Activated CD8-positive, alpha-beta memory T cell treated with anti-CD3 and anti-CD28 coated beads, Interleukin-2, amount 10 ng/mL, durations not matched to agents 7 days and 5 days (primary cell): ENCODE results near the gene SERINC5. TPM values are rescaled to one million over a fixed set of nuclear protein-coding genes. Genes with fewer than 3 reads are reported as not detected.
"Not testable (repeated sequence)": the region's sequence is repeated elsewhere in the genome, so short reads cannot be mapped to it uniquely, and the experiment has no call there.

Experiments used
- ATAC-seq: fragments of 150-1000 bp; cut with Tn5 transposase; one replicate; pipeline ENCODE4 v1.10.0; 2021; ENCODE audit warnings: moderate library complexity
- CTCF ChIA-PET: fragments of 350-600 bp; sonication (Branson Sonifier 250); formaldehyde crosslinking; loops from one replicate; lab custom pipeline; 2021; ENCODE audit warnings: antibody characterized with exemption; lab: Charles Lee
- DNase-seq: peaks from one replicate; pipeline ENCODE4 v3.0.0-alpha.2; 2020
- H3K27ac Mint-ChIP-seq: one replicate; pipeline ENCODE4 v1.8.0; 2021; ENCODE audit warnings: mild to moderate bottlenecking, mixed read lengths
- H3K27me3 Mint-ChIP-seq: one replicate; pipeline ENCODE4 v1.8.0; 2021; ENCODE audit warnings: mixed read lengths
- H3K36me3 Mint-ChIP-seq: one replicate; pipeline ENCODE4 v1.8.0; 2021; ENCODE audit warnings: mild to moderate bottlenecking, mixed read lengths
- H3K4me1 Mint-ChIP-seq: one replicate; pipeline ENCODE4 v1.8.0; 2021; ENCODE audit warnings: mixed read lengths
- H3K4me3 Mint-ChIP-seq: one replicate; pipeline ENCODE4 v1.8.0; 2021; ENCODE audit warnings: mild to moderate bottlenecking, moderate library complexity, mixed read lengths
- H3K9me3 Mint-ChIP-seq: one replicate; pipeline ENCODE4 v1.8.0; 2022; ENCODE audit warnings: low read depth, mixed read lengths
- total RNA-seq, 2 experiments: library from RNA; stranded (reverse); gene quantifications; one replicate each; pipeline ENCODE4 v1.2.3, GENCODE V29; 2021

SERINC5 gene
- total RNA-seq, 2 experiments from 2014 or later: 26.8 to 38.0 TPM

DNA sequence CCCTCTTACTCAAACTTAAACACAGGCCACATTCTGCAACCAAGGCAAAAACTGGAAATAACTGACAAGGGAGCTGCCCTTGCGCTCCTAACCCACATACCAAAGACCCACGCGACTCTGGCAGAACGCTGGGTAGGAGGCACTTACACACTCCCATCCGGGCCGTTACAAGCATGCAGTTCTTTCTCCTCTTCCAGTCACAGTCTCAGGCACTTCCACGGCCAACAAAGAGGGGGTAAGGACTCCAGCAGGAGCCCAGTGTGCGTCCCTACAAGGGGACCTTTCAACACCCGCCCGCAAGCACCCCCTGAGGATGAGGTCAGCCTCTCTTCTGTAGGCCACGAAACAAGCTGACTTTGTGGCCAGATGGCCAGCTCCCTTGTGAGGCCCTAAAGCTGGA, 57.4 kb downstream of the SERINC5 start:
- H3K9me3 Mint-ChIP-seq: no peaks in the 10 kb centered on the region
- no peak overlapping the region for H3K27ac Mint-ChIP-seq
- peaks cover 35% of the 10 kb centered on the region for H3K36me3 Mint-ChIP-seq
- H3K4me3 Mint-ChIP-seq: no peak overlapping the region
- DNase-seq (no peak), ATAC-seq (no peak)
- no peaks in the 10 kb centered on the region for H3K27me3 Mint-ChIP-seq
- peaks cover 34% of the 10 kb centered on the region for H3K4me1 Mint-ChIP-seq
- CTCF ChIA-PET: no interaction called here

GRCh38 chr5:80195837-80196400, 59.9 kb downstream of the SERINC5 start:
- ATAC-seq: no peak
- Mint-ChIP-seq H3K27me3 (no peaks in the 10 kb centered on the region), H3K9me3 (no peaks in the 10 kb centered on the region), H3K36me3 (peaks cover 18% of the 10 kb centered on the region), H3K4me3 (no peak overlapping the region), H3K4me1 (peaks cover 54% of the 10 kb centered on the region), H3K27ac (peak overlapping the region; percentile 27)
- CTCF ChIA-PET: interaction anchor here (1.0 to 3.0 kb wide), 4 partner anchors 9 to 112 kb away, joined by 3 to 17 read pairs (median 4); no protein-coding TSS in a partner anchor
- DNase-seq: no peak

- Mint-ChIP-seq H3K9me3 (no peaks in the 10 kb centered on the region), H3K36me3 (peaks cover 14% of the 10 kb centered on the region)
- CTCF ChIA-PET: interaction anchor here (0.9 to 4.1 kb wide), 8 partner anchors 10 to 110 kb away, joined by 3 to 31 read pairs (median 4); no protein-coding TSS in a partner anchor
Observed at GRCh38 chr5:80194468-80194867, 61.4 kb downstream of the SERINC5 start.

GRCh38 chr5:80193401-80193800, 62.4 kb downstream of the SERINC5 start:
- Mint-ChIP-seq H3K4me3 (peak overlapping the region; percentile 67), H3K4me1 (peaks cover 71% of the 10 kb centered on the region), H3K9me3 (no peaks in the 10 kb centered on the region), H3K36me3 (peaks cover 9% of the 10 kb centered on the region), H3K27me3 (no peaks in the 10 kb centered on the region), H3K27ac (peak overlapping the region; percentile 96)
- DNase-seq: no peak
- CTCF ChIA-PET: interaction anchor here (1.2 to 4.1 kb wide), 7 partner anchors 9 to 64 kb away, joined by 3 to 31 read pairs (median 5); partner anchors contain the start of gene SERINC5
- ATAC-seq: no peak

More at GRCh38 chr5:80194468-80194867, 61.4 kb downstream of the SERINC5 start:
- ATAC-seq (peak; percentile 34), DNase-seq (peak; percentile 63)
- peak overlapping the region; percentile 36 for H3K4me3 Mint-ChIP-seq
- no peaks in the 10 kb centered on the region for H3K27me3 Mint-ChIP-seq
- H3K27ac Mint-ChIP-seq: peak overlapping the region; percentile 96
- peaks cover 68% of the 10 kb centered on the region for H3K4me1 Mint-ChIP-seq

- Mint-ChIP-seq H3K4me1 (peaks cover 74% of the 10 kb centered on the region), H3K4me3 (peak overlapping the region; percentile 67), H3K9me3 (no peaks in the 10 kb centered on the region), H3K27ac (peak overlapping the region; percentile 96), H3K27me3 (no peaks in the 10 kb centered on the region), H3K36me3 (peaks cover 9% of the 10 kb centered on the region)
- DNase-seq (no peak), ATAC-seq (peak; percentile 9)
- CTCF ChIA-PET: interaction anchor here (0.8 to 4.1 kb wide), 10 partner anchors 9 to 254 kb away, joined by 3 to 31 read pairs (median 4); partner anchors contain the start of gene SERINC5
Observed at GRCh38 chr5:80192507-80193241, 63.2 kb downstream of the SERINC5 start.

- H3K9me3 Mint-ChIP-seq: no peaks in the 10 kb centered on the region
- peak overlapping the region; percentile 96 for H3K27ac Mint-ChIP-seq
- ATAC-seq: peak; percentile 76
- no peaks in the 10 kb centered on the region for H3K27me3 Mint-ChIP-seq
- H3K4me3 Mint-ChIP-seq: peak overlapping the region; percentile 67
- CTCF ChIA-PET: interaction anchor here (0.8 to 4.1 kb wide), 7 partner anchors 9 to 253 kb away, joined by 3 to 31 read pairs (median 4); no protein-coding TSS in a partner anchor
- H3K36me3 Mint-ChIP-seq: peaks cover 10% of the 10 kb centered on the region
- peaks cover 80% of the 10 kb centered on the region for H3K4me1 Mint-ChIP-seq
- DNase-seq: peak; percentile 82
Observed at GRCh38 chr5:80191991-80192398, 63.9 kb downstream of the SERINC5 start.

GRCh38 chr5:80191397-80191796, 64.5 kb downstream of the SERINC5 start:
- peak overlapping the region; percentile 96 for H3K27ac Mint-ChIP-seq
- no peaks in the 10 kb centered on the region for H3K27me3 Mint-ChIP-seq
- ATAC-seq (no peak), DNase-seq (no peak)
- H3K4me3 Mint-ChIP-seq: peak overlapping the region; percentile 85
- peaks cover 85% of the 10 kb centered on the region for H3K4me1 Mint-ChIP-seq
- H3K36me3 Mint-ChIP-seq: peaks cover 13% of the 10 kb centered on the region
- no peaks in the 10 kb centered on the region for H3K9me3 Mint-ChIP-seq
- CTCF ChIA-PET: interaction anchor here (1.0 to 4.1 kb wide), 5 partner anchors 9 to 253 kb away, joined by 3 to 22 read pairs (median 4); no protein-coding TSS in a partner anchor

DNA sequence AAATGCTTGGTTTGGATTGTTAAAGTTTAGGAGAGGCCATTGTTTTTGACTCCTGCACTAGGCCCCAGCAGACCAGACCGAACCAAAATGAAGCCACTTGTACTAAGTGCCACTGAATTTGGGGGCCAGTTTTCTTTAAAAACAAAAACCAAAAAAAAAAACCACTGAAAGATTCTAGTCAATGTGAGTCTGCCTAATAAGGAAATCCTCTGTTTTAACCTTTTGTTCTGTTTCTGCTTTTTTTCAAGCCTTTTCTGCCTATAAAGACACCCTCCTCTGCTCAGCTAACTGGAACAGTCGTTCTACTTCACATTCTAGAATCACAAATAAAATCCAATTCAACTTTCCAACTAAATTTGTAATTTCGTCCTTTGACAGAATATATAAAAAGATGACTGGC, 64.9 kb downstream of the SERINC5 start:
- H3K36me3 Mint-ChIP-seq: peaks cover 11% of the 10 kb centered on the region
- no peaks in the 10 kb centered on the region for H3K27me3 Mint-ChIP-seq
- peaks cover 84% of the 10 kb centered on the region for H3K4me1 Mint-ChIP-seq
- peak; percentile 13 for ATAC-seq
- CTCF ChIA-PET: interaction anchor here (1.3 to 4.1 kb wide), 3 partner anchors 26 to 63 kb away, joined by 3 to 22 read pairs (median 5); no protein-coding TSS in a partner anchor
- H3K27ac Mint-ChIP-seq: peak overlapping the region; percentile 96
- peak overlapping the region; percentile 85 for H3K4me3 Mint-ChIP-seq
- no peaks in the 10 kb centered on the region for H3K9me3 Mint-ChIP-seq
- DNase-seq: no peak

DNA sequence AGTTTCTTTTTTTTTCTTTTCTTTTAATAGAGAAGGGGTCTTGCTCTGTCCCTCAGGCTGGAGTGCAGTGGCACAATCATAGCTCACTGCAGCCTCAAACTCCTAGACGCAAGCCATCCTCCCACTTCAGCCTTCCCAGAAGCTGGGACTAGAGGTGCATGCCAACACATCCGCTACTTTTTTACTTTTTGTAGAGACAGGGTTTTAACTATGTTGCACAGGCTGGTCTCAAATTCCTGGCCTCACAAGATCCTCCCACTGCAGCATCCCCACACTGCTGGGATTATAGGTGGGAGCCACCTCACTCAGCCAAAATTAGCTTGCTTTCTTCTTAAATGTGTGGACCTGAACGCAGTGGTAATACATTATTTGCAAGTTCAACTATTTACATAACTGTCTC, 66.1 kb downstream of the SERINC5 start:
- Mint-ChIP-seq H3K4me1 (peaks cover 87% of the 10 kb centered on the region), H3K27me3 (no peaks in the 10 kb centered on the region), H3K9me3 (no peaks in the 10 kb centered on the region), H3K36me3 (peaks cover 10% of the 10 kb centered on the region), H3K4me3 (peak overlapping the region; percentile 85), H3K27ac (peak overlapping the region; percentile 96)
- CTCF ChIA-PET: interaction anchor here (1.0 to 1.4 kb wide), 5 partner anchors 10 to 68 kb away, joined by 3 to 7 read pairs (median 4); no protein-coding TSS in a partner anchor
- DNase-seq (peak; percentile 40), ATAC-seq (no peak)

DNA sequence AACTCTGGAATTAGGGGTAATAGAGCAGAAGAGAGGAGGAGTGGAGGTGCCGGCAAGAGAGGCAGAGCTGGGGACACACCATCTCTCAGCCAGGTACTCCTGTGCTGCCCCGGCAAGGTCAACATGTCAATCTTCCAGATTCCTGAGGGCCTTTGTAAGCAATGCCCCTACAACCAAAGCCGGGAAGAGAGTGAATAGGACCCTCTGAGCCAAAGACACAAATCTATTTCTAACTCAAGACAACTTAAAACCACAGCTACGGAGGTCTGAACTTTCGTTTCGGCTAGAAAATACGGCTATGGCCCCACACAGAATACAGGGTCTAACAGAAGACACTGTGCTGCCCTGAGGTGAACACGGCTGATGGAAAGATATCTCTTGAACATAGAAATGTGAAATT, 66.6 kb downstream of the SERINC5 start:
- ATAC-seq (peak; percentile 30), DNase-seq (peak; percentile 49)
- CTCF ChIA-PET: interaction anchor here (1.1 to 1.2 kb wide), 3 partner anchors 10 to 63 kb away, joined by 3 to 7 read pairs (median 4); no protein-coding TSS in a partner anchor

GRCh38 chr5:80187421-80188090, 68.3 kb downstream of the SERINC5 start:
- peaks cover 17% of the 10 kb centered on the region for H3K36me3 Mint-ChIP-seq
- CTCF ChIA-PET: interaction anchor here (2.0 kb wide), 1 partner anchor 12 kb away, joined by 6 read pairs; no protein-coding TSS in a partner anchor
- DNase-seq: peak; percentile 7
- no peaks in the 10 kb centered on the region for H3K27me3 Mint-ChIP-seq
- peak overlapping the region; percentile 14 for H3K4me3 Mint-ChIP-seq
- H3K27ac Mint-ChIP-seq: peak overlapping the region; percentile 85
- H3K4me1 Mint-ChIP-seq: peaks cover 87% of the 10 kb centered on the region
- ATAC-seq: no peak
- H3K9me3 Mint-ChIP-seq: no peaks in the 10 kb centered on the region

More for the DNA sequence above, 66.6 kb downstream of the SERINC5 start:
- H3K9me3 Mint-ChIP-seq: no peaks in the 10 kb centered on the region
- no peaks in the 10 kb centered on the region for H3K27me3 Mint-ChIP-seq
- H3K27ac Mint-ChIP-seq: peak overlapping the region; percentile 96
- H3K4me3 Mint-ChIP-seq: peak overlapping the region; percentile 85
- H3K36me3 Mint-ChIP-seq: peaks cover 10% of the 10 kb centered on the region
- peaks cover 87% of the 10 kb centered on the region for H3K4me1 Mint-ChIP-seq

DNA sequence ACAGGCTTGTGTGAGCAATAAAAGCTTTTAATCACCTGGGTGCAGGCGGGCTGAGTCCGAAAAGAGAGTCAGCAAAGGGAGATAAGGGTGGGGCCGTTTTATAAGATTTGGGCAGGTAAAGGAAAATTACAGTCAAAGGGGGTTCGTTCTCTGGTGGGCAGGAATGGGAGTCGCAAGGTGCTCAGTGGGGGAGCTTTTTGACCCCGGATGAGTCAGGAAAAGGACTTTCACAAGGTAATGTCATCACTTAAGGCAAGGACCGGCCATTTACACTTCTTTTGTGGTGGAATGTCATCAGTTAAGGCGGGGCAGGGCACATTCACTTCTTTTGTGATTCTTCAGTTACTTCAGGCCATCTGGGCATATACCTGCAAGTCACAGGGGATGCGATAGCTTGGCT, 70.3 kb downstream of the SERINC5 start:
- ATAC-seq, H3K9me3 Mint-ChIP-seq, DNase-seq, H3K27me3 Mint-ChIP-seq: not testable (repeated sequence)
- Mint-ChIP-seq H3K4me1 (peaks cover 90% of the 10 kb centered on the region), H3K4me3 (peak overlapping the region; percentile 7), H3K36me3 (peaks cover 24% of the 10 kb centered on the region), H3K27ac (peak overlapping the region; percentile 89)
- CTCF ChIA-PET: interaction anchor here (0.9 to 1.5 kb wide), 2 partner anchors 32 to 70 kb away, joined by 4 read pairs; partner anchors contain the start of gene SERINC5
